Nephron progenitor cell (in vitro differentiated cells): ENCODE results near the gene SLC35F1.

Source experiments
- DNase-seq: peaks from one replicate; pipeline ENCODE4 v3.0.0; 2021
- H3K27ac Mint-ChIP-seq: 2 replicates; pipeline ENCODE4 v1.8.0; 2021; ENCODE audit warnings: mild to moderate bottlenecking, moderate library complexity, mixed read lengths
- H3K27me3 Mint-ChIP-seq: 2 replicates; pipeline ENCODE4 v1.8.0; 2021; ENCODE audit warnings: mild to moderate bottlenecking, low read depth, mixed read lengths; ENCODE audit not compliant: poor library complexity
- H3K36me3 Mint-ChIP-seq: 2 replicates; pipeline ENCODE4 v1.8.0; 2021; ENCODE audit warnings: low read depth, mixed read lengths
- H3K4me1 Mint-ChIP-seq: 2 replicates; pipeline ENCODE4 v1.8.0; 2021; ENCODE audit warnings: mixed read lengths
- H3K4me3 Mint-ChIP-seq: 2 replicates; pipeline ENCODE4 v1.8.0; 2021; ENCODE audit warnings: mild to moderate bottlenecking, moderate library complexity, mixed read lengths
- H3K9me3 Mint-ChIP-seq: 2 replicates; pipeline ENCODE4 v1.8.0; 2021; ENCODE audit warnings: mild to moderate bottlenecking, moderate library complexity, mixed read lengths
- CTCF ChIP-seq: fragments of 200-600 bp; sonication (generic); IDR thresholded peaks from 2 replicates; pipeline ENCODE4 v1.5.0; 2021; ENCODE audit warnings: antibody characterized with exemption

SLC35F1 gene

DNA sequence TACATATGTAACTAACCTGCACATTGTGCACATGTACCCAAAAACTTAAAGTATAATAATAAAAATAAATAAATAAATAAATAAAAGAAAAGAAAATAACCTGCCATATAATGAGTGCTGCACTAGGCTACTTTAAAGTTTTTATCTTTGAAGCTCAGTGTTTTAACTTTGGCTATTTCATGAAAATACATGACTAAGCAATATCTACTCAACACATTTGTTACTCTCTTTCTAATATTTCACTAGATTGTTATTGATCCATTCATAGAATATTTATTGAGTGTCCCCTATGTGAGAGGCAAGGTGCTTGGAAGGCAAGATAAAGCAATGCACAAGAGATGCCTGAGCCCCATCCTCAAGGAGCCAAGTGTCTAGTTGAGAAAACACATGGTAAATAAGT lies 221.7 kb downstream of the SLC35F1 start:
- H3K4me1 Mint-ChIP-seq = peaks cover 10% of the 10 kb centered on the region
- H3K9me3 Mint-ChIP-seq = no peaks in the 10 kb centered on the region
- no peak for DNase-seq
- no peak overlapping the region for H3K27ac Mint-ChIP-seq
- peaks cover 5% of the 10 kb centered on the region for H3K27me3 Mint-ChIP-seq
- no peak for TF ChIP-seq CTCF
- no peaks in the 10 kb centered on the region for H3K36me3 Mint-ChIP-seq
- no peak overlapping the region for H3K4me3 Mint-ChIP-seq

- Mint-ChIP-seq H3K36me3 (no peaks in the 10 kb centered on the region), H3K4me3 (no peak overlapping the region), H3K4me1 (peaks cover 5% of the 10 kb centered on the region), H3K9me3 (no peaks in the 10 kb centered on the region), H3K27ac (no peak overlapping the region), H3K27me3 (peaks cover 5% of the 10 kb centered on the region)
- no peak for TF ChIP-seq CTCF
- no peak for DNase-seq
Observed at GRCh38 chr6:118134206-118134605, 227.1 kb downstream of the SLC35F1 start.

GRCh38 chr6:118134736-118135135 lies 227.7 kb downstream of the SLC35F1 start:
- Mint-ChIP-seq H3K4me1 (peaks cover 5% of the 10 kb centered on the region), H3K27ac (peak overlapping the region; percentile 27), H3K27me3 (peaks cover 5% of the 10 kb centered on the region), H3K9me3 (no peaks in the 10 kb centered on the region), H3K4me3 (no peak overlapping the region), H3K36me3 (no peaks in the 10 kb centered on the region)
- no peak for DNase-seq
- TF ChIP-seq CTCF = no peak

GRCh38 chr6:118135371-118135770 lies 228.3 kb downstream of the SLC35F1 start:
- no peak for DNase-seq
- H3K36me3 Mint-ChIP-seq = no peaks in the 10 kb centered on the region
- H3K9me3 Mint-ChIP-seq = no peaks in the 10 kb centered on the region
- no peak overlapping the region for H3K27ac Mint-ChIP-seq
- H3K4me3 Mint-ChIP-seq = no peak overlapping the region
- TF ChIP-seq CTCF = no peak
- H3K4me1 Mint-ChIP-seq = peaks cover 5% of the 10 kb centered on the region
- H3K27me3 Mint-ChIP-seq = peaks cover 5% of the 10 kb centered on the region

GRCh38 chr6:118141211-118141610 lies 234.1 kb downstream of the SLC35F1 start:
- no peak overlapping the region for H3K4me3 Mint-ChIP-seq
- H3K27ac Mint-ChIP-seq = no peak overlapping the region
- no peaks in the 10 kb centered on the region for H3K27me3 Mint-ChIP-seq
- no peaks in the 10 kb centered on the region for H3K36me3 Mint-ChIP-seq
- no peak for DNase-seq
- H3K9me3 Mint-ChIP-seq = no peaks in the 10 kb centered on the region
- H3K4me1 Mint-ChIP-seq = no peaks in the 10 kb centered on the region
- TF ChIP-seq CTCF = no peak

GRCh38 chr6:118146584-118146983 lies 239.5 kb downstream of the SLC35F1 start:
- TF ChIP-seq CTCF = no peak
- no peaks in the 10 kb centered on the region for H3K36me3 Mint-ChIP-seq
- H3K4me3 Mint-ChIP-seq = no peak overlapping the region
- no peaks in the 10 kb centered on the region for H3K9me3 Mint-ChIP-seq
- H3K4me1 Mint-ChIP-seq = no peaks in the 10 kb centered on the region
- no peak overlapping the region for H3K27ac Mint-ChIP-seq
- no peak for DNase-seq
- no peaks in the 10 kb centered on the region for H3K27me3 Mint-ChIP-seq
